ENCODE results near the gene KREMEN2. TPM values are rescaled to one million over a fixed set of nuclear protein-coding genes. Genes with fewer than 3 reads are reported as not detected.

The KREMEN2 gene
- total and polyA plus RNA-seq, 7 experiments from 2014 or later: not detected

Other genes with a start within 250 kb of the KREMEN2 start
- 1 to 10 TPM in 2 of 5 experiments, under 1 TPM in 3; 0.32 to 1.6 (median 0.98) TPM for gene PRSS27, start 244.1 kb upstream of the KREMEN2 start, total RNA-seq
- gene PRSS27, start 244.1 kb upstream of the KREMEN2 start, polyA plus RNA-seq: under 1 TPM in 1 of 2 donors, not detected in 1; 0.39 TPM
- gene SRRM2, start 211.6 kb upstream of the KREMEN2 start, total RNA-seq: 1,000 to 10,000 TPM in 4 of 5 experiments, 100 to 1,000 TPM in 1; 590 to 1,259 (median 1,020) TPM
- gene SRRM2, start 211.6 kb upstream of the KREMEN2 start, polyA plus RNA-seq: 100 to 1,000 TPM in 1 of 2 donors, 10 to 100 TPM in 1; 52.1 to 119 TPM
- gene ELOB, start 187.0 kb upstream of the KREMEN2 start, total RNA-seq: 100 to 1,000 TPM in 2 of 5 experiments, 10 to 100 TPM in 3; 65.3 to 242 (median 99.3) TPM
- 100 to 1,000 TPM; 136 to 252 TPM for gene ELOB, start 187.0 kb upstream of the KREMEN2 start, polyA plus RNA-seq
- gene PRSS33, start 176.7 kb upstream of the KREMEN2 start, total RNA-seq: under 1 TPM in 1 of 5 experiments, not detected in 4; 0.19 TPM
- not detected for gene PRSS33, start 176.7 kb upstream of the KREMEN2 start, polyA plus RNA-seq
- gene PRSS41, start 165.8 kb upstream of the KREMEN2 start, total RNA-seq: not detected
- gene PRSS41, start 165.8 kb upstream of the KREMEN2 start, polyA plus RNA-seq: not detected
- 1 to 10 TPM in 4 of 5 experiments, not detected in 1; 1.1 to 7.9 (median 1.4) TPM for gene PRSS21, start 147.0 kb upstream of the KREMEN2 start, total RNA-seq
- gene PRSS21, start 147.0 kb upstream of the KREMEN2 start, polyA plus RNA-seq: 10 to 100 TPM in 1 of 2 donors, 1 to 10 TPM in 1; 1.9 to 11.2 TPM
- 10 to 100 TPM in 1 of 5 experiments, 1 to 10 TPM in 1, not detected in 3; 2.3 to 17.2 TPM for gene ZG16B, start 134.0 kb upstream of the KREMEN2 start, total RNA-seq
- not detected for gene ZG16B, start 134.0 kb upstream of the KREMEN2 start, polyA plus RNA-seq
- gene PRSS22, start 106.1 kb upstream of the KREMEN2 start, total RNA-seq: under 1 TPM in 2 of 5 experiments, not detected in 3; 0.59 to 0.72 TPM
- not detected for gene PRSS22, start 106.1 kb upstream of the KREMEN2 start, polyA plus RNA-seq
- gene FLYWCH2, start 81.1 kb upstream of the KREMEN2 start, total RNA-seq: 10 to 100 TPM; 13.6 to 30.4 (median 24.0) TPM
- 10 to 100 TPM; 24.8 to 26.8 TPM for gene FLYWCH2, start 81.1 kb upstream of the KREMEN2 start, polyA plus RNA-seq
- 100 to 1,000 TPM in 2 of 5 experiments, 10 to 100 TPM in 3; 48.6 to 149 (median 87.0) TPM for gene FLYWCH1, start 52.3 kb upstream of the KREMEN2 start, total RNA-seq
- 10 to 100 TPM; 12.4 to 30.0 TPM for gene FLYWCH1, start 52.3 kb upstream of the KREMEN2 start, polyA plus RNA-seq
- 10 to 100 TPM in 1 of 5 experiments, 1 to 10 TPM in 1, under 1 TPM in 3; 0.40 to 39.4 (median 0.79) TPM for gene PAQR4, start 5.1 kb downstream of the KREMEN2 start, total RNA-seq
- gene PAQR4, start 5.1 kb downstream of the KREMEN2 start, polyA plus RNA-seq: under 1 TPM in 1 of 2 donors, not detected in 1; 0.54 TPM
- 10 to 100 TPM in 1 of 5 experiments, under 1 TPM in 1, not detected in 3; 0.93 to 89.1 TPM for gene PKMYT1, start 16.2 kb downstream of the KREMEN2 start, total RNA-seq
- gene PKMYT1, start 16.2 kb downstream of the KREMEN2 start, polyA plus RNA-seq: not detected
- under 1 TPM in 2 of 5 experiments, not detected in 3; 0.15 to 0.37 TPM for gene CLDN9, start 48.6 kb downstream of the KREMEN2 start, total RNA-seq
- not detected for gene CLDN9, start 48.6 kb downstream of the KREMEN2 start, polyA plus RNA-seq
- gene CLDN6, start 53.9 kb downstream of the KREMEN2 start, total RNA-seq: not detected
- gene CLDN6, start 53.9 kb downstream of the KREMEN2 start, polyA plus RNA-seq: not detected
- gene TNFRSF12A, start 56.1 kb downstream of the KREMEN2 start, total RNA-seq: 1 to 10 TPM in 3 of 5 experiments, under 1 TPM in 2; 0.57 to 5.9 (median 1.1) TPM
- not detected for gene TNFRSF12A, start 56.1 kb downstream of the KREMEN2 start, polyA plus RNA-seq
- gene HCFC1R1, start 59.7 kb downstream of the KREMEN2 start, total RNA-seq: 10 to 100 TPM; 11.5 to 29.6 (median 14.9) TPM
- 10 to 100 TPM; 12.0 to 24.6 TPM for gene HCFC1R1, start 59.7 kb downstream of the KREMEN2 start, polyA plus RNA-seq
- gene THOC6, start 59.8 kb downstream of the KREMEN2 start, total RNA-seq: 10 to 100 TPM; 25.3 to 55.5 (median 26.0) TPM
- 10 to 100 TPM; 46.3 to 60.6 TPM for gene THOC6, start 59.8 kb downstream of the KREMEN2 start, polyA plus RNA-seq
- gene BICDL2, start 72.7 kb downstream of the KREMEN2 start, total RNA-seq: 1 to 10 TPM in 1 of 5 experiments, not detected in 4; 1.0 TPM
- not detected for gene BICDL2, start 72.7 kb downstream of the KREMEN2 start, polyA plus RNA-seq
- gene MMP25, start 82.3 kb downstream of the KREMEN2 start, total RNA-seq: 10 to 100 TPM in 2 of 5 experiments, 1 to 10 TPM in 1, under 1 TPM in 2; 0.73 to 64.4 (median 3.7) TPM
- under 1 TPM; 0.64 to 0.93 TPM for gene MMP25, start 82.3 kb downstream of the KREMEN2 start, polyA plus RNA-seq
- 1,000 to 10,000 TPM in 1 of 5 experiments, 100 to 1,000 TPM in 4; 351 to 3,697 (median 587) TPM for gene IL32, start 101.4 kb downstream of the KREMEN2 start, total RNA-seq
- gene IL32, start 101.4 kb downstream of the KREMEN2 start, polyA plus RNA-seq: 1,000 to 10,000 TPM; 1,418 to 1,605 TPM
- under 1 TPM in 3 of 5 experiments, not detected in 2; 0.22 to 0.61 (median 0.29) TPM for gene ZSCAN10, start 135.0 kb downstream of the KREMEN2 start, total RNA-seq
- gene ZSCAN10, start 135.0 kb downstream of the KREMEN2 start, polyA plus RNA-seq: under 1 TPM in 1 of 2 donors, not detected in 1; 0.35 TPM
- under 1 TPM in 1 of 5 experiments, not detected in 4; 0.29 TPM for gene ZNF205, start 148.3 kb downstream of the KREMEN2 start, total RNA-seq
- gene ZNF205, start 148.3 kb downstream of the KREMEN2 start, polyA plus RNA-seq: under 1 TPM in 1 of 2 donors, not detected in 1; 0.09 TPM
- gene ZNF213, start 170.8 kb downstream of the KREMEN2 start, total RNA-seq: 10 to 100 TPM in 3 of 5 experiments, 1 to 10 TPM in 2; 3.8 to 14.0 (median 11.8) TPM
- 1 to 10 TPM; 1.7 to 3.4 TPM for gene ZNF213, start 170.8 kb downstream of the KREMEN2 start, polyA plus RNA-seq
- gene OR1F1, start 223.9 kb downstream of the KREMEN2 start, total RNA-seq: under 1 TPM in 2 of 5 experiments, not detected in 3; 0.38 to 0.41 TPM
- gene OR1F1, start 223.9 kb downstream of the KREMEN2 start, polyA plus RNA-seq: under 1 TPM in 1 of 2 donors, not detected in 1; 0.35 TPM